HG02852 (cell line): ENCODE results near the gene DCAF4.
"Not testable (repeated sequence)": the region's sequence is repeated elsewhere in the genome, so short reads cannot be mapped to it uniquely, and the experiment has no call there.

Experiments used
- ATAC-seq: cut with Tn5 transposase; IDR thresholded peaks from one replicate; pipeline ENCODE4 v1.9.1; 2021; ENCODE audit warnings: mild to moderate bottlenecking, moderate library complexity; ENCODE audit not compliant: unreplicated experiment

Gene DCAF4

GRCh38 chr14:72968316-72968715, 42.1 kb downstream of the DCAF4 start:
- ATAC-seq = no peak

GRCh38 chr14:72970058-72970630, 43.9 kb downstream of the DCAF4 start:
- no peak for ATAC-seq

GRCh38 chr14:72970824-72971434, 44.7 kb downstream of the DCAF4 start:
- no peak for ATAC-seq

GRCh38 chr14:72974661-72975060, 48.4 kb downstream of the DCAF4 start:
- ATAC-seq = no peak

GRCh38 chr14:72975770-72976169, 49.5 kb downstream of the DCAF4 start:
- ATAC-seq = no peak

- no peak for ATAC-seq
These were observed 52.6 kb downstream of the DCAF4 start for GRCh38 chr14:72978856-72979255.

- ATAC-seq = no peak
These were observed 54.6 kb downstream of the DCAF4 start for GRCh38 chr14:72980863-72981262.

GRCh38 chr14:72982146-72982708, 56.0 kb downstream of the DCAF4 start:
- ATAC-seq = no peak

- ATAC-seq = no peak
These were observed 60.0 kb downstream of the DCAF4 start for GRCh38 chr14:72986214-72986613.

GRCh38 chr14:72986857-72987256, 60.6 kb downstream of the DCAF4 start:
- ATAC-seq = no peak

GRCh38 chr14:72990171-72990570, 63.9 kb downstream of the DCAF4 start:
- no peak for ATAC-seq

GRCh38 chr14:72996916-72997315, 70.7 kb downstream of the DCAF4 start:
- ATAC-seq = no peak

- ATAC-seq = no peak
These were observed 72.1 kb downstream of the DCAF4 start for GRCh38 chr14:72998252-72998903.

- ATAC-seq = no peak
These were observed 73.1 kb downstream of the DCAF4 start for GRCh38 chr14:72999316-72999715.

GRCh38 chr14:73000073-73000472, 73.8 kb downstream of the DCAF4 start:
- ATAC-seq = no peak

- no peak for ATAC-seq
These were observed 77.4 kb downstream of the DCAF4 start for GRCh38 chr14:73003681-73004080.

- ATAC-seq = not testable (repeated sequence)
These were observed 78.4 kb downstream of the DCAF4 start for GRCh38 chr14:73004641-73005040.

- ATAC-seq = no peak
These were observed 81.6 kb downstream of the DCAF4 start for GRCh38 chr14:73007835-73008234.

GRCh38 chr14:73008501-73008900, 82.2 kb downstream of the DCAF4 start:
- ATAC-seq = no peak
